HAP-1 (cell line): ENCODE data around the gene HNRNPA1L2.
"Not testable (repeated sequence)": the region's sequence is repeated elsewhere in the genome, so short reads cannot be mapped to it uniquely, and the experiment has no call there.

Experiments
- DNase-seq, 2 experiments: peaks; one replicate each; pipeline ENCODE4 v3.0.0-alpha.2; 2016 to 2020; ENCODE audit warnings: low spot score in 2 of 2
- H3K27me3 ChIP-seq: fragments of 250-450 bp; sonication (Bioruptor Pico); 2 replicates; pipeline ENCODE4 v1.5.1; 2020; ENCODE audit warnings: low read depth, mild to moderate bottlenecking, moderate library complexity
- H3K36me3 ChIP-seq: fragments of 250-450 bp; sonication (Bioruptor Pico); replicated peaks from 2 replicates; pipeline ENCODE4 v1.5.1; 2020; ENCODE audit warnings: mild to moderate bottlenecking
- H3K4me1 ChIP-seq: fragments of 250-450 bp; sonication (Bioruptor Pico); 2 replicates; pipeline ENCODE4 v1.5.1; 2020; ENCODE audit warnings: mild to moderate bottlenecking
- H3K4me3 ChIP-seq: fragments of 250-450 bp; sonication (Bioruptor Pico); 2 replicates; pipeline ENCODE4 v1.5.1; 2020; ENCODE audit warnings: mild to moderate bottlenecking, moderate library complexity
- H3K9me3 ChIP-seq: fragments of 250-450 bp; sonication (Bioruptor Pico); 2 replicates; pipeline ENCODE4 v1.5.1; 2020; ENCODE audit warnings: mild to moderate bottlenecking, moderate library complexity
- in situ Hi-C: fragments of 300-500 bp; cut with MboI; formaldehyde crosslinking; loops from 3 replicates; pipeline ENCODE4 v1.14.3; 2020; ENCODE audit warnings: low sequenced_read_pairs, inconsistent platforms, mixed read lengths

Gene HNRNPA1L2

GRCh38 chr13:52615134-52615801 lies 27.0 kb upstream of the HNRNPA1L2 start:
- Histone ChIP-seq H3K36me3 (no peaks in the 10 kb centered on the region), H3K9me3 (peaks cover 6% of the 10 kb centered on the region), H3K27me3 (no peaks in the 10 kb centered on the region), H3K4me1 (no peaks in the 10 kb centered on the region), H3K4me3 (no peak overlapping the region)
- in situ Hi-C loops: no loop called here
- no peak for DNase-seq

- DNase-seq: no peak
- no peaks in the 10 kb centered on the region for H3K4me1 ChIP-seq
- no peaks in the 10 kb centered on the region for H3K27me3 ChIP-seq
- H3K4me3 ChIP-seq: no peak overlapping the region
- in situ Hi-C loops: no loop called here
- no peaks in the 10 kb centered on the region for H3K36me3 ChIP-seq
- H3K9me3 ChIP-seq: peaks cover 6% of the 10 kb centered on the region
Measured at GRCh38 chr13:52615812-52616211, 26.4 kb upstream of the HNRNPA1L2 start.

- DNase-seq: peak; percentile 93 to 94
- in situ Hi-C loops: no loop called here
- Histone ChIP-seq H3K36me3 (peaks cover under 1% of the 10 kb centered on the region; the same call in 1 of the 2 replicates), H3K9me3 (peaks cover 6% of the 10 kb centered on the region), H3K4me1 (no peaks in the 10 kb centered on the region), H3K4me3 (peak overlapping the region; percentile 77), H3K27me3 (no peaks in the 10 kb centered on the region)
Measured at GRCh38 chr13:52617070-52618060, 24.9 kb upstream of the HNRNPA1L2 start.

GRCh38 chr13:52631083-52631690 lies 11.0 kb upstream of the HNRNPA1L2 start:
- H3K9me3 ChIP-seq, H3K27me3 ChIP-seq, H3K4me3 ChIP-seq, DNase-seq, H3K4me1 ChIP-seq, in situ Hi-C loops: not testable (repeated sequence)
- H3K36me3 ChIP-seq: peaks cover 18% of the 10 kb centered on the region

- Histone ChIP-seq H3K27me3 (no peaks in the 10 kb centered on the region), H3K4me3 (no peak overlapping the region), H3K36me3 (peaks cover 18% of the 10 kb centered on the region), H3K4me1 (no peaks in the 10 kb centered on the region), H3K9me3 (no peaks in the 10 kb centered on the region)
- in situ Hi-C loops: no loop called here
- DNase-seq: no peak
Measured at GRCh38 chr13:52638666-52639328, 3.4 kb upstream of the HNRNPA1L2 start.

- Histone ChIP-seq H3K9me3 (no peaks in the 10 kb centered on the region), H3K4me3 (no peak overlapping the region), H3K27me3 (no peaks in the 10 kb centered on the region), H3K36me3 (peaks cover 18% of the 10 kb centered on the region), H3K4me1 (no peaks in the 10 kb centered on the region)
- DNase-seq: no peak
- in situ Hi-C loops: no loop called here
Measured at GRCh38 chr13:52644108-52644507, 1.9 kb downstream of the HNRNPA1L2 start.

- Histone ChIP-seq H3K9me3 (no peaks in the 10 kb centered on the region), H3K4me3 (no peak overlapping the region), H3K4me1 (peaks cover 10% of the 10 kb centered on the region), H3K27me3 (no peaks in the 10 kb centered on the region), H3K36me3 (peaks cover 15% of the 10 kb centered on the region)
- DNase-seq: no peak
- in situ Hi-C loops: no loop called here
Measured at GRCh38 chr13:52646967-52647366, 4.7 kb downstream of the HNRNPA1L2 start.

- no peaks in the 10 kb centered on the region for H3K27me3 ChIP-seq
- peaks cover 10% of the 10 kb centered on the region for H3K4me1 ChIP-seq
- no peaks in the 10 kb centered on the region for H3K9me3 ChIP-seq
- in situ Hi-C loops: loop anchor here (25.0 kb wide), 1 partner anchor 312 kb away; no protein-coding TSS in a partner anchor
- peak overlapping the region; percentile 72 for H3K4me3 ChIP-seq
- no peak for DNase-seq
- peaks cover 21% of the 10 kb centered on the region for H3K36me3 ChIP-seq
Measured at GRCh38 chr13:52650731-52651130, 8.5 kb downstream of the HNRNPA1L2 start.

- H3K9me3 ChIP-seq: no peaks in the 10 kb centered on the region
- H3K36me3 ChIP-seq: peaks cover 21% of the 10 kb centered on the region
- H3K4me3 ChIP-seq: peak overlapping the region; percentile 72
- in situ Hi-C loops: loop anchor here (25.0 kb wide), 1 partner anchor 310 kb away; no protein-coding TSS in a partner anchor
- no peak for DNase-seq
- peaks cover 10% of the 10 kb centered on the region for H3K4me1 ChIP-seq
- H3K27me3 ChIP-seq: no peaks in the 10 kb centered on the region
Measured at GRCh38 chr13:52651897-52652195, 9.6 kb downstream of the HNRNPA1L2 start.

GRCh38 chr13:52652196-52652979 lies 10.2 kb downstream of the HNRNPA1L2 start, which contains the start of gene SUGT1:
Gene SUGT1 (plus strand): TSS chr13:52652836. CDS start chr13:52652921, 85 bp downstream.
- Histone ChIP-seq H3K36me3 (peaks cover 21% of the 10 kb centered on the region), H3K4me1 (peaks cover 10% of the 10 kb centered on the region), H3K27me3 (no peaks in the 10 kb centered on the region), H3K4me3 (peak within 1 kb of the TSS; percentile 72), H3K9me3 (no peaks in the 10 kb centered on the region)
- DNase-seq: peak; percentile 94 to 97
- in situ Hi-C loops: loop anchor here (25.0 kb wide), 1 partner anchor 310 kb away; no protein-coding TSS in a partner anchor

- H3K27me3 ChIP-seq: no peaks in the 10 kb centered on the region
- peak overlapping the region; percentile 72 for H3K4me3 ChIP-seq
- peaks cover 22% of the 10 kb centered on the region for H3K36me3 ChIP-seq
- DNase-seq: no peak
- H3K9me3 ChIP-seq: no peaks in the 10 kb centered on the region
- in situ Hi-C loops: loop anchor here (25.0 kb wide), 1 partner anchor 309 kb away; no protein-coding TSS in a partner anchor
- peaks cover 10% of the 10 kb centered on the region for H3K4me1 ChIP-seq
Measured at GRCh38 chr13:52652980-52653303, 10.7 kb downstream of the HNRNPA1L2 start.

GRCh38 chr13:52659340-52659739 lies 17.1 kb downstream of the HNRNPA1L2 start:
- in situ Hi-C loops: loop anchor here (25.0 kb wide), 1 partner anchor 303 kb away; no protein-coding TSS in a partner anchor
- DNase-seq: no peak
- H3K4me3 ChIP-seq: no peak overlapping the region
- H3K27me3 ChIP-seq: no peaks in the 10 kb centered on the region
- H3K36me3 ChIP-seq: peaks cover 52% of the 10 kb centered on the region
- no peaks in the 10 kb centered on the region; the same call in 1 of the 2 replicates for H3K4me1 ChIP-seq
- no peaks in the 10 kb centered on the region for H3K9me3 ChIP-seq
